Esophagus (tissue), 2 donors: ENCODE data around the gene NRCAM. TPM values are rescaled to one million over a fixed set of nuclear protein-coding genes. Genes with fewer than 3 reads are reported as not detected.

Source experiments
- H3K27ac ChIP-seq, 2 donors: one replicate each; pipeline ENCODE4 v1.5.1; 2013; ENCODE audit warnings: low read depth in 2 of 2, mild to moderate bottlenecking in 2 of 2, inconsistent platforms in 1 of 2, low read length in 1 of 2, moderate library complexity in 1 of 2
- H3K27me3 ChIP-seq, 2 donors: one replicate each; pipeline ENCODE4 v1.6.1; 2013; ENCODE audit warnings: low read length in 2 of 2, control low read depth in 1 of 2, mild to moderate bottlenecking in 1 of 2; ENCODE audit not compliant: insufficient read depth in 2 of 2, control insufficient read depth in 1 of 2
- H3K36me3 ChIP-seq, 2 donors: one replicate each; pipeline ENCODE4 v1.6.1; 2013; ENCODE audit warnings: low read length in 1 of 2; ENCODE audit not compliant: control insufficient read depth in 2 of 2, insufficient read depth in 2 of 2
- H3K4me1 ChIP-seq, 2 donors: one replicate each; pipeline ENCODE4 v1.6.1; 2013; ENCODE audit warnings: low read length in 1 of 2; ENCODE audit not compliant: control insufficient read depth in 2 of 2, insufficient read depth in 2 of 2
- H3K4me3 ChIP-seq, 2 donors: one replicate each; pipeline ENCODE4 v1.5.1; 2013; ENCODE audit warnings: low read length in 2 of 2, mild to moderate bottlenecking in 2 of 2, low read depth in 1 of 2, moderate library complexity in 1 of 2
- H3K9me3 ChIP-seq, 2 donors: one replicate each; pipeline ENCODE4 v1.6.1; 2013; ENCODE audit warnings: mild to moderate bottlenecking in 2 of 2, low read depth in 1 of 2, low read length in 1 of 2, moderate library complexity in 1 of 2; ENCODE audit not compliant: control insufficient read depth in 2 of 2, insufficient read depth in 1 of 2
- WGBS, 2 donors: extraction: QIAGEN DNeasy Blood & Tissue Kit; methylation state at CpG; one replicate each; pipeline ENCODE4 v1.1.7; 2013; 5-methylcytosine and 5-hydroxymethylcytosine counted together
- polyA plus RNA-seq, 2 donors: library from polyadenylated mRNA; stranded (reverse); fragments of 200-250 nt; gene quantifications; one replicate each; pipeline ENCODE4 v1.2.3, GENCODE V29; 2013
- donor health status: healthy with polysubstance abuse.
- donor health status: Bipolar disorder and iron deficiency.

NRCAM gene
- polyA plus RNA-seq, 2 donors, result 0.35 to 0.96 TPM

- no peaks in the 10 kb centered on the region for H3K27me3 ChIP-seq
- no peaks in the 10 kb centered on the region for H3K36me3 ChIP-seq
- no peaks in the 10 kb centered on the region for H3K9me3 ChIP-seq
- 57 to 60% methylated on average over 7 of the region's 7 CpGs for WGBS, 2 donors
- H3K4me3 ChIP-seq, result no peak overlapping the region
- no peak overlapping the region for H3K27ac ChIP-seq
- H3K4me1 ChIP-seq, result peaks cover 0 to 3% of the 10 kb centered on the region in 2 donors
Measured at GRCh38 chr7:108418946-108419345, 37.3 kb downstream of the NRCAM start.

- H3K27me3 ChIP-seq, result no peaks in the 10 kb centered on the region
- no peak overlapping the region for H3K4me3 ChIP-seq
- no peak overlapping the region for H3K27ac ChIP-seq
- H3K9me3 ChIP-seq, result no peaks in the 10 kb centered on the region
- WGBS, 2 donors, result 47 to 48% methylated on average over 2 of the region's 2 CpGs
- peaks cover 0 to 3% of the 10 kb centered on the region in 2 donors for H3K4me1 ChIP-seq
- no peaks in the 10 kb centered on the region for H3K36me3 ChIP-seq
Measured at GRCh38 chr7:108417926-108418325, 38.3 kb downstream of the NRCAM start.

GRCh38 chr7:108417144-108417543, 39.1 kb downstream of the NRCAM start:
- Histone ChIP-seq H3K9me3 (no peaks in the 10 kb centered on the region), H3K4me3 (no peak overlapping the region), H3K4me1 (peaks cover 0 to 3% of the 10 kb centered on the region in 2 donors), H3K36me3 (no peaks in the 10 kb centered on the region), H3K27me3 (no peaks in the 10 kb centered on the region), H3K27ac (no peak overlapping the region)
- WGBS, 2 donors, result 87 to 91% methylated on average over 4 of the region's 4 CpGs

- Histone ChIP-seq H3K27me3 (no peaks in the 10 kb centered on the region), H3K4me3 (no peak overlapping the region), H3K36me3 (no peaks in the 10 kb centered on the region), H3K27ac (no peak overlapping the region), H3K9me3 (no peaks in the 10 kb centered on the region), H3K4me1 (peaks cover 0 to 3% of the 10 kb centered on the region in 2 donors)
- WGBS, 2 donors, result 36 to 42% methylated on average over 8 of the region's 8 CpGs
Measured at GRCh38 chr7:108415821-108416536, 40.3 kb downstream of the NRCAM start.

GRCh38 chr7:108415084-108415483, 41.2 kb downstream of the NRCAM start:
- H3K4me1 ChIP-seq, result peaks cover 0 to 3% of the 10 kb centered on the region in 2 donors
- no peaks in the 10 kb centered on the region for H3K36me3 ChIP-seq
- no peak overlapping the region for H3K27ac ChIP-seq
- WGBS, 2 donors, result 82 to 85% methylated on average over 4 of the region's 4 CpGs
- no peaks in the 10 kb centered on the region for H3K9me3 ChIP-seq
- H3K4me3 ChIP-seq, result no peak overlapping the region
- no peaks in the 10 kb centered on the region for H3K27me3 ChIP-seq

GRCh38 chr7:108413782-108414492, 42.3 kb downstream of the NRCAM start:
- Histone ChIP-seq H3K36me3 (no peaks in the 10 kb centered on the region), H3K27ac (no peak overlapping the region), H3K27me3 (no peaks in the 10 kb centered on the region), H3K9me3 (no peaks in the 10 kb centered on the region), H3K4me3 (no peak overlapping the region), H3K4me1 (peaks cover 0 to 3% of the 10 kb centered on the region in 2 donors)
- WGBS, 2 donors, result 66 to 74% methylated on average over 3 of the region's 3 CpGs

GRCh38 chr7:108413337-108413736, 42.9 kb downstream of the NRCAM start:
- Histone ChIP-seq H3K36me3 (no peaks in the 10 kb centered on the region), H3K4me1 (peaks cover 0 to 3% of the 10 kb centered on the region in 2 donors), H3K27ac (no peak overlapping the region), H3K9me3 (no peaks in the 10 kb centered on the region), H3K27me3 (no peaks in the 10 kb centered on the region), H3K4me3 (no peak overlapping the region)

- 94 to 97% methylated on average over 6 of the region's 6 CpGs for WGBS, 2 donors
- H3K4me1 ChIP-seq, result no peaks in the 10 kb centered on the region
- H3K27me3 ChIP-seq, result no peaks in the 10 kb centered on the region
- H3K9me3 ChIP-seq, result no peaks in the 10 kb centered on the region
- no peaks in the 10 kb centered on the region for H3K36me3 ChIP-seq
- H3K4me3 ChIP-seq, result no peak overlapping the region
- no peak overlapping the region for H3K27ac ChIP-seq
Measured at GRCh38 chr7:108409146-108409545, 47.1 kb downstream of the NRCAM start.

GRCh38 chr7:108408296-108408991, 47.8 kb downstream of the NRCAM start:
- H3K27me3 ChIP-seq, result no peaks in the 10 kb centered on the region
- no peak overlapping the region for H3K4me3 ChIP-seq
- H3K9me3 ChIP-seq, result no peaks in the 10 kb centered on the region
- H3K36me3 ChIP-seq, result no peaks in the 10 kb centered on the region
- WGBS, 2 donors, result 56 to 62% methylated on average over 7 of the region's 7 CpGs
- H3K4me1 ChIP-seq, result no peaks in the 10 kb centered on the region
- H3K27ac ChIP-seq, result no peak overlapping the region
